Right ventricle myocardium superior (tissue), 1 donor: ENCODE data around the gene C1QTNF6. TPM values are rescaled to one million over a fixed set of nuclear protein-coding genes. Genes with fewer than 3 reads are reported as not detected.

Experiments
- ATAC-seq: fragments of 200-7000 bp; cut with Tn5 transposase; one replicate; pipeline ENCODE4 v1.9.1; 2020; ENCODE audit warnings: mild to moderate bottlenecking; ENCODE audit not compliant: poor library complexity
- DNase-seq: peaks from one replicate; pipeline ENCODE4 v3.0.0-alpha.2; 2020
- intact Hi-C: fragments of 100-400 bp; cut with DNase I; formaldehyde crosslinking; loops from one replicate; pipeline ENCODE4 v1.11.2; 2022
- total RNA-seq: library from RNA; stranded (reverse); fragmentation: NEBNext Ultra II Directional; extraction: Animal tissue kit (Norgen Biotek cat#: 25700); gene quantifications from one replicate; pipeline ENCODE4 v1.2.1, GENCODE V29; 2021
- donor health status: DM: no; HTN: yes; CAD: no; lungs with severe emphysema.

The C1QTNF6 gene
- total RNA-seq, 1 donor from 2014 or later, result 1.5 TPM

DNA sequence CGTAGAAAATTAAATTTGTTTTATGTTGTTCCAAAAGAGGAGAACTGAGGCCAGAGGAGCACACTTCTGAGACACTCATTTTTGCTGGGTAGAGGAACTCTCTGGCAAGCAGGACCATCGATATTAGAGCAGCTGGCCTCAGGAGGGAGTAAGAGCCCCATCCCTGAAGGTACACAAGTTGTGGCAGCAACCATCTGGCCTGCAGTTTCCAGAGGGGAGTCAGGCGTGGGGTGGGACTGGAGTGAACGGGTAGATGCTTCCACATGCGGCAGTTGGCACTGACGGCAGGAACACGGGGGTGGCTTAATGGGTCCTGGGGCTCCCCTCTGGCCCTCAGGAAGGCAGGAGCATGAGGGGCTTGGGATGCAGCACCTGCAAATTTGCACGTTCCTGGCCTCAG is 37.4 kb upstream of the C1QTNF6 start:
- intact Hi-C loops, result no loop called here
- ATAC-seq (no peak), DNase-seq (no peak)

DNA sequence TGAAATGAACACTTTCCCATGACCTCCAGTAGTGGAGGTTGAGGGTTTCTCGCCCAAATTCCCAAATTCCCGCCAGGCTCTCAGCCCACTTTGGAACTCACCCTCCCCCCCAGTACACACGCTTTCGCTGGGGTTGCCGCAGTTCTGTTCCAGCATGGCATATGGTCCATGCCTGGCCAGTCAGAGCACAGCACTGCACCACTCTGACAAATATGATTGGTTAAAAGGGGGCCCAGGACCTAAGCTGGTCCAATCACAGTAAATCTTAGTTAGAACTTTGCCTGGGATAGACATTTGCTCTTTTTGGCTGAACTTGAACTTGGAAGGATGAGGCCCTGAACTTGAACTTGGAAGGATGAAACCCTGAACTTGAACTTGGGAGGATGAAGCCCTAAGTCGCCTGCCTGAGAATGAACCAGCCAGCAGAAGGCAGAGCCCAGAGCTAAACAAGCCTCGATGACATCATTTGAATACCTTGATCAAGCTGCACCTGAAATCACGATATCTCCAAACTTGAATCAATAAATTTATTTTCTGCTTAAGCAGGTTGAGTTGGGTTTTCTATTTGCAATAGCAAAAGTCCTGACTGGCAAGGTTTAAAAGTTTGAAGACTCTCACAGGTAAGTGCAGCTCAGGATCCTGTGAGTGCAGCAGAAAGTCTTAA is 36.8 kb upstream of the C1QTNF6 start:
- DNase-seq, result no peak
- ATAC-seq, result no peak
- intact Hi-C loops, result no loop called here

DNA sequence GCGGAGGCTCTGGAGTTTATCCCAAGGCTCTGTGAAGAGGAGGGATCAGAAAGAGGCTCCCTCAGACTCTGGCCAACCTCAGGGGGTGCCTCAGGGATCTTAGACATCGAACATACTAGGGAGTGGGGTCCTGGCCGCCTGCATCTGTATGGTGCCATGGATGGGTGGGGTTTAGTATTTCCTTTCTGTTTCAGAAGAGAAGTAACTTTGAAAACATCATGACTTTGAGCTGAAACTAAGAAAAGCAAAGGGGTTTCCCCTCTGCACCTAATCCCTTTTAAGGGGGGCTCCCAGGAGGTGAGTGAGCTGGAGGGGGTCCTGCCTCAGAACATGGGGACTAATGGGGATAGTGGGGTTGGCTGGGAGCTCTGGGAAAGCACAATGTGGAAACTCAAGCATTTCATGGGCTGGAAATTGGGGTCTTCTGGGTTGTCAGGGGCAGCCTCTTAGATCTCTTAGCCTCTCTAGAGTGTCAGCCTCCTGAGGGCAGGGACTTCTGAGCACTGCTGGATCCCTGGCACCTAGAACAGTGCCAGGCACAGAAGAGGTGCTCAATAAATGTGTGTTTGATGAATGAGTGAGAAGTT is 36.0 kb upstream of the C1QTNF6 start:
- no peak for ATAC-seq
- intact Hi-C loops, result no loop called here
- DNase-seq, result no peak

DNA sequence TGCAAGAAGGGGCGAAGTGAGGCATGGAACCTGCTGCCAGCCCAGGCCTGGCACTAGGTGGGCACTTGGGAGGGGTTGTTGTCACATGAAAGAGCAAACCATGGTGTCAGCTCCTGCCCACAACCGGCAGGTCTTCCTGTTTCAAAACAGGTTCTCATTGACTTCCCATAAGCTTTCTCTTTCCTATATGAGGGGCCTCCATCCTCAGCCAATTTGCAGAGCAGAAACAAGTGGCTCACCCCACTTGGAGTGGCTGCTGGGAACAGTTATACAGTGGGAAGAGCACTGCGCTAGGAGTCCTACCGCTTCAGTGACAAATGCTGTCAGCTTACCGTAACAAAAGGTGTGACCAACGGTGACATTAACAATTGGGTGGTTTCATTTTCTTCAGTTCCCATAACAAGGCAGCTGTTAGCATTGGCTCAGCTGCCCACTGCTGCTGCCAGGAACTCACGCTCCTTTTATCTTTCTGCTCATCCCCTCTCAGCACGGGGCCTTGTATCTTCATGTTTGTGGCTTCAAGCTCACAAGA is 34.5 kb upstream of the C1QTNF6 start:
- DNase-seq (no peak), ATAC-seq (no peak)
- intact Hi-C loops, result no loop called here

DNA sequence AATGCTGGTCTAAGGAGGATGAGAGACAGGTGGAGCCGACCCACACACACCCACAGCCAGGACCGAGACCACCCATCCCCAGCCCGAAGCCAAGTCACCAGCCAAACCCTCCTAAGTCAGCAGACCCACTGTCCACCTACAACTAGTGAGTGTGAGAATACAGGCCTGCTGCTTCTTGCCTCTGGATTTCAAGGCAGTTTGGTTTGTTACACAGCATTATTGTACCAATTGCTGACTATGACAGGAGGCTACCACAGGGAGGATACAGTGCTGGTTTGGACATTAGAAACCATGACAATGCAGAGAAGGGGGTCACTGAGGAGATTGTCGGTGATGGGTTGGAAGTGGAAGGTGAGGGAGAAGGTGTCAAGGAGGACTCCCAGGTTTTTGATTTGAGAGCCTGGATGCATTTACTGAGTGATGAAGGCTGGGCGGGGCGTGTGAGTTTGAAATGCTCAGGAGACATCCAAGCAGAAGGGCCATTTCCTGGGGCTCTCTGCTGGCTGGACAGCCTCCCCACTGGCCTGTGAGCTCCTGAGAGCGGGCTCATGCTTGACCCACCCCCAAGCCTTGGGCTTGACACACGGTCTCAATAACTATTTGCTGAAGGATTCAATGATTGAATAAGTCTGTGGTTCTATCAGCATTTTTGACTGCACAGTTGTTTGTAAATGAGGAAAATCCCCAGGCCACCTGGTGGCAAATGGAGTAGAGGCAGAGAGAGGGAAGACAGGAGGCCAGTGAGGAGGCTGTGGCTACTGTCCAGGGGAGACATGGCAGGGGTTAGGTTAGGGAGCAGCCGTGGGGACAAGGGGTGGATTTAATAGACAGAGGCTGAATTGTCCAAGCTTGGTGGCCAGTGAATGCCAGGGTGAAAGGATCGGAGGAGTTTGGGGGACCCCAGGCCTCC is 33.6 kb upstream of the C1QTNF6 start:
- ATAC-seq (no peak), DNase-seq (peak; percentile 16)
- intact Hi-C loops, result no loop called here

DNA sequence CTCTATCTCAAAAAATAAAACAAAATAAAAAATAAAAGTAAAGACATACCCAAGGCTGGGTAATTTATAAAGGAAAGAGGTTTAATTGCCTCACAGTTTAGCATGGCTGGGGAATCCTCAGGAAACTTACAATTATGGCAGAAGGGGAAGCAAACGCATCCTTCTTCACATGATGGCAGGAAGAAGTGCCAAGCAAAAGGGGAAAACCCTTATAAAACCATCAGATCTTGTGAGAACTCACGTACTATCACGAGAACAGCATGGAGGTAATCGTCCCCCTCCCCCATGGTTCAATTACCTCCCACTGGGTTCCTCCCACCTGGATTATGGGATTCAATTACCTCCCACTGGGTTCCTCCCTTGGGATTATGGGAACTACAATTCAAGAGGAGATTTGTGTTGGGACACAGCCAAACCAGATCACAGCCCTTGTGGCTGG is 32.5 kb upstream of the C1QTNF6 start:
- no peak for DNase-seq
- intact Hi-C loops, result no loop called here
- no peak for ATAC-seq

DNA sequence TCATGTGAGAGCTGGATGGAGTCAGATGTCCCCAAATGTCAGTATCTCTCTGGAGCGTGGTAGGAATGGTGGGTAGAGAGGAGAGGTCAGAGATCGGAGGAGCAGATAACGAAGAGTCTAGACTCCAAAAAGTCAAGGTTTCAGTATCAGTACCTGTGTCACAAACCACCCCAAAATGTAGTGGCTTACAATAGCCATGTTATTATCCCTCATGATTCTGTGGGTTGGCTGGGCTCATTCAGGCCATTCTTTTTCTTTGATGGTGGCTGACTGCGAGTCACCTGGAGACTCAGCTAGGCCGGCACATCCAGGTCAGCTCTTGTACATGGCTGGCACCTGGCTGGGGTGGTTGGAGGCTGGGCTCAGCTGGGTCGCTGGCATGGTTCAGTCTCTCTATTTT is 31.5 kb upstream of the C1QTNF6 start:
- no peak for ATAC-seq
- peak; percentile 9 for DNase-seq
- intact Hi-C loops, result no loop called here

DNA sequence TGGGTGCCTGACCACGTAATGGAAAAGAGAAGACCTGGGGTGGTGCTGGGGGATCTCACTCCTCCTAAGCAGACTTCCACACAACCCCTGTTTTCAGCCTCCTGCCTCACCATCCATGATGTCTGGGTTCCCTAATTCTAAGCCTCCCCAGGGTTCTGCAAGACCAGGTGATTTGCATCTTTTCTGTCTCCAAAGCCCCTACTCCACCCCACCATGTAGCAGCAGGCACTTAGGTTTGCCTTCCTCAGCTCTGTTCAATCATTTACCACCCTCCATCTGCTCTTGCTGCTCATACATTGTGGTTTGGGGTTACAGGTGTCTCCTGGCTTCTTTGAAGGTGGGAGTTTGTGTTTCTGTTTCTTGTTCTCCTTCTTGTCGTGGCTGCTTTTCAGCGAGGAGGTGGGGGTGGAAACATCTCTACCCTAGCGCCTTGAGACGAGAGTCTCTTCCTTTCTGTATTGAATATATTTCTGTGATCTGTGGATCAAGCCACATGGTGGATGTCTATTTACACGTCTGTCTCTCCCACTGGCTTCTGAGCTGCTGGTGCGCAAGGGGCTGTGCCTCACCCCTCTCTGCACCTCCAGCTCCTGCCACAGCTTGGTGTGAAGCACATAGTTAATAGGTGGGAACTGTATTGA is 30.8 kb upstream of the C1QTNF6 start:
- DNase-seq, result no peak
- no peak for ATAC-seq
- intact Hi-C loops, result no loop called here

DNA sequence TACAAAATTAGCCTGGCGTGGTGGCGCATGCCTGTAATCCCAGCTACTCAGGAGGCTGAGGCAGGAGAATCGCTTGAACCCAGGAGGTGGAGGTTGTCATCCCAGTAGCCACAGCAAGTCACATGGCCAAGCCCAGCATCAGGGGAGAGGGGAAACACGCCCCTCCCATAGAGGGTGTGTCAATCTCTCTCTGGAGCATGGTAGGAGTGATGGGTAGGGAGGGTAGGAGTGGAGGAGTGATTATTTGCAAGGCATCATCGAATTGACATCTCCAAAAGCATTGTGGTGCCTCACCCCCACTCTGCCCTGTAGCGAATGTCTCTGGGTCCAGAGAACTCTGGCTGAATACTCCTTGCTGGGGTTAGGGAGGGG is 30.3 kb upstream of the C1QTNF6 start:
- intact Hi-C loops, result no loop called here
- ATAC-seq, result no peak
- DNase-seq, result no peak

DNA sequence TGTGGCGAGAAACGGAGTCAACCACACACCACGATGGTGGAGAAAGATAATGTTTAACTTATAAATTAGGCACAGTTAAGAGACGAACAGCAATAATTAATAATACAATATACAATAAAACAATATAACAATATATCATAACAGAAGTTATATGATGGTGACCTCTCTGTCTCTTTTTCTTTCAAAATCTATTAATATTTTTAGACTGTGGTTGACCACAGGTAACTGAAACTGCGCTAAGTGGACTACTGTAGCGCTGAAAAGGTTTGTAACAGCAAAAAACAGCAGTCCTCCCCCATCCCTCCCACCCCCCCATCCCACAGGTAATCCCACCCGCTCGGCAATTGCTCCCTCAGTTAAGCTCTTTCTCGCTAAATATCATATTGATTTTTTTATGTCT is 27.8 kb upstream of the C1QTNF6 start:
- DNase-seq, result no peak
- ATAC-seq, result no peak
- intact Hi-C loops, result no loop called here

DNA sequence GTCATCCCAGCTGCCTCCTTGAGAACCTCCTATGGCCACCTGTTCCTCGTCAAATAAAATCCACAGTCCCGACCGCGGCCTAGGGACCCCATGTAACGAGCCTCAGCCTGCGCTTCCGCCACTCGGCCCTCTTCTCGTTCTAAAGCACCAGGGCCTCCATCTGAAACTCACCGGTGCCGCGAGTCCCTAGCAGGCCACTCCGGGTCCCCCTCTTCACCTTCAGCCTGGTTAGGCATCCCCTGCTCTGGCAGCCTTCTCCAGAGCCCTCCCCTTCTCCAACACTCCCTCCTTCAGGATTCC is 26.6 kb upstream of the C1QTNF6 start:
- DNase-seq (no peak), ATAC-seq (no peak)
- intact Hi-C loops, result no loop called here

DNA sequence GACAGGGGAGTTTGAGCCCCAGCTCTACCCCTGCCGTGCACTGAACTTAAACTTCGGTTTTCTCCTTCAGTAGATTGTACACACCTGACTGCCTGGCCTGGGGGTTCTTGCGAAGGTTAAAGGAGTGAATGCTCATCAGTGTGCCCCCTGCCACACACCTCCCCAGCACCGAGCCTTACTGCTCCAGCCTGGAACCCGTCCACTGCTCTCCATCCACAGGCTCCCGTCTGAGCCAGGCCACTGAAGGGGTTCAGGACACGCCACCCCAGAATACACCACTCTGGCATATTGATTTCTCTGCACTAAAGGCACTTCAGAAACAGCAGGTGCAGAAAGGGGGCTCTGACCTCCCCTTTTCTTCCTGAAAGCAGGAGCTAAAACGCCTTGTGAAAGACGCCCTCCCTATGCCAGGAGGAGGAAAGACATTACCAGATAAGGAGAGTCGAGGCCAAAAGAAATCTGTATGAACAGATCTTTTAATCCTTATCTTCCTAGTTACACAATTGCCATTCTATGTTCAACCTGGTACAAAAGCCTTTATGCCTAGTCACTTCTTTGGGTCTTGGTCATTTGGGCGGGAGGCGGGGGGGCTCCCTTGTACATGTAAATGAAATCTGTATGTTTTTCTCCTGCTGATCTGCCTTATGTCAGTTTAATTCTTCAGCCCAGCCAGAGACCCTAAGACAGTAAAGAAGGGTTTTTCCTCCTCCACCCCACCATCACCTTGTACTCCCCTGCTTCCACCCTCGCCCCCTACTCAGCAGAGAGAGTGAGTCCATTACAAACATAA is 26.1 kb upstream of the C1QTNF6 start:
- intact Hi-C loops, result no loop called here

DNA sequence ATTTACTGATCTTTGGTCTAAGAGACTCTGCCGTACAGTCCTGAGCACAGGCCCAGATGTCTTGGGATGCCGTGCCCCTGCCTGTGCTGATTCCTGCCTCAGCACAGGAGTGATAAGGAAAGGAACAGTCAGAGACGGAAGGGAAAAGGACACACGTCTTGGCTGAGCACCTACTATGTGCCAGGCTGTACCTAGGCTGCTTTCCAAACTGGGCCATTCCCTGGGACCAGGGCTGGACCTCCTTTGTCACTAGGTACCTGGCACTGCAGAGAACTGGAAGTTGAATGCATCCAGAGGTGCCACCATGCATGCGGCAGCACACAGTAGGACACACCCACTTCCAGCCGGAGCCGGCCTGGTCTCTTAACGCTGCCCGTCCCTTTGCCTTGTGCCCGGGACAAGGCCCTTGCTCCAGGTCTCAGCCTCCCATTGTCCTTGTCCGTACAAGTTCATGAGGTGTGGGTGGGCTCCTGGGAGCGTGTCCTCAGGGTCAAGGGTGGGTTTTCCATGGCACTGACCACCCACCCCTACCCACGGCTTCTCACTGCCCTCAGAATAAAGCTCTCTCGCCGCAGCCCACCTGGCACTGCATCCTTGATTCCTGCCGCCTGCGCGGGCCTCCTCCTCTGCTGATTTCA is 25.3 kb upstream of the C1QTNF6 start:
- intact Hi-C loops, result no loop called here
- ATAC-seq (no peak), DNase-seq (no peak)

More for the DNA sequence above, 26.1 kb upstream of the C1QTNF6 start:
- ATAC-seq (no peak), DNase-seq (no peak)

DNA sequence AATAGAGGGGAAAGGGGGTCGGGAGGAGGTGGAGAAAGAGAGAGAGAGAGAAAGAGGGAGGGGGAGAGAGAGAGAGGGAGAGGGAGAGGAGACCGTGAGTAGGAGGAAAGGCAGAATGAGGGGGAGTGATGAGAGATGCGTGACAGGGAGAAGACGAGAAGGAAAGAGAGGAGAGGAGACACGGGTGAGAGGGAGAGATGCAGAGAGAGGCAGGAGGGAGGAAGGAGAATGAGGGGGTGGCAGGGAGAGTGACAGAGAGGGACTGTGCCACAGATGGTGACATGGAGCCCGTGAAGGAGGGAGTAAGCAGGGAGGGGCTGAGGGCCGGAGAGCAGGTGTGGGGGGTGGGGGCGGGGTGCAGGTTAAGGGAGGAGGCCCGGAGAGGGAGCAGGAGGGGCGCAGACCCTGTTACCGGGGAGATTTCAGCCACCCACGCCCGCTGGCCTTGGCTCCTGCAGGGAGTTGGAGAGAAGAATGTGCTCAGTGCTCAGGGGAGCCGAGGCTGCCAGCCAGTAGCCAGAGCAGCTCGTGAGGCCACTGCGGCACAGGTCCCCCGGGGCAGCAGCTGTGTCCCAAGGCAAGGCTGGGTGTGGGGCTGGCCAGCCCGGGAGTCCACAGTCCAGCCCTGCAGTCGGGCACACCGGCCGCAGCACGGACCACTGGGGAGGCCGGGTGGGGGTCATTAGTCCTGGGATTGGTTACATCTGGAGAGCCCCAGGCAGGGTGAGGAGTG is 24.3 kb upstream of the C1QTNF6 start, which contains the start of gene SSTR3:
Gene SSTR3, minus strand, starts transcription at position 304 of the 733 bp plus-strand sequence. CDS start 4,674 bp downstream, outside the sequence.
- intact Hi-C loops, result no loop called here
- ATAC-seq (peak; percentile 27), DNase-seq (no peak)

DNA sequence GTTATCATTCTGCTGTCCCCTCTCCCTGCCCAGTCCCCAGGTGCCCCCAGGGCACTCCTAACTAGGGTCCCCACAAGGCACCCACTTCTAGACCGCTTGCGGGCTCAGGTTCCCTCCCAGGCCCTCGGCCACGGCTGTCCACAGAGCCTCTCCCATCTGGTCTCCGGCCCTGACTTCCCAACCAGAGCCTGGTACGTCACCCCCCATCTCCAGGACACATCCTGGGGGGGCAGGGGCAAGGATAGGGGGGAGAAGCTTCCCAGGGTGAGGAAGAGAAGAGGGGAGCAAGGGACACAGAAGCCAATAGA is 23.8 kb upstream of the C1QTNF6 start:
- intact Hi-C loops, result no loop called here
- DNase-seq (no peak), ATAC-seq (no peak)

DNA sequence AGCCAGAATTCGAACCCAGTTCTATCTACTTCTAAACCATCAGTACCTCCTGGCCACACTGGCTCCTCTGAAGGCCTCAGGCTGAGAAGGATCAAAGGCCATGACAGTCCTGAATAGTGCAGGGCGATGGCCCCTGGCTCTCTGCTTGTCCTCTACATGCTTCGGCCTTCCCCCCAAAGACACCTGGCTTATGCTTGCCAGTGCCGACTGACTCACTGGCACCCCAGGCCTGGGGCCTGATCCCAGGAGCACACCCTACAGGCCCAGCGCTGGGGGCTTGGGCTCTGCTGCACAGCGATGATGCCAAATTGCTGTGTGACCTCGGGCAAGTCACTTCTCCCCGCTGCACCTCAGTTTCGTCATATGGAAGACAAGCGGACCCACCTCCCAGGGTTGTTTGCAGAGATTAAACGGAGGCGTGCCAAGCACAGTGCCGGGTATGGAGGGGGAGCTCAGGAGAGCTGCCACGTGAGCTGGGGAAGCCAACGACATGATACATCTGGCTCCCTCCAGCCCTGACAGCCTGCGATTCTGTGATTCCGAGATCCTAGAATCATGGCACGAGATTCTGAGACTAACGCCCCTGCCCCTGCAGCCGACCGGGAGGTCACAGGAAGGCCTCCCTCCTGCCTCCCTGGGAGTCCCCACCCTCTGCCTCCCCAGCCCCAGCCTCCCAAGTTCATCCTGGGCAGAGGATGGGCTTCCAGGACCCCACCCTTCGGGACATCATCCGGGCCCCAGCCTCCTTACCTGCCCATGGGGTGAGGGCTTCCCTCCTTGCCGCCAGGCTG is 23.2 kb upstream of the C1QTNF6 start:
- intact Hi-C loops, result no loop called here
- DNase-seq (no peak), ATAC-seq (no peak)
